Liver (tissue), 9 donors: ENCODE results near the gene SLC15A5. TPM values are rescaled to one million over a fixed set of nuclear protein-coding genes. Genes with fewer than 3 reads are reported as not detected.

ENCODE experiments used
- DNase-seq: peaks from one replicate; pipeline ENCODE4 v3.0.0-alpha.2; 2017; ENCODE audit warnings: low spot score
- H3K27ac ChIP-seq, 2 donors: one replicate each; pipeline ENCODE4 v1.7.0; 2013; ENCODE audit warnings: inconsistent platforms in 2 of 2, low read length in 2 of 2, control low read depth in 1 of 2, low read depth in 1 of 2, mild to moderate bottlenecking in 1 of 2
- H3K27me3 ChIP-seq, 4 donors: one replicate each; pipeline versions ENCODE4 v1.6.1 to v1.7.0; 2013; ENCODE audit warnings: low read length in 3 of 4, inconsistent platforms in 1 of 4, mild to moderate bottlenecking in 1 of 4, moderate library complexity in 1 of 4; ENCODE audit not compliant: control insufficient read depth in 4 of 4, insufficient read depth in 4 of 4
- H3K36me3 ChIP-seq, 4 donors: one replicate each; pipeline versions ENCODE4 v1.6.1 to v1.7.0; 2013; ENCODE audit warnings: low read length in 3 of 4, mild to moderate bottlenecking in 3 of 4, low read depth in 1 of 4, moderate library complexity in 1 of 4; ENCODE audit not compliant: control insufficient read depth in 4 of 4, insufficient read depth in 3 of 4
- H3K4me1 ChIP-seq, 4 donors: one replicate each; pipeline versions ENCODE4 v1.6.1 to v1.7.0; 2013; ENCODE audit warnings: low read length in 3 of 4, mild to moderate bottlenecking in 3 of 4, moderate library complexity in 1 of 4; ENCODE audit not compliant: control insufficient read depth in 4 of 4, insufficient read depth in 4 of 4
- H3K4me3 ChIP-seq, 3 donors: one replicate each; pipeline versions ENCODE4 v1.6.1 to v1.7.0; 2013; ENCODE audit warnings: low read length in 3 of 3, control low read depth in 1 of 3, low read depth in 1 of 3, mild to moderate bottlenecking in 1 of 3
- H3K9ac ChIP-seq, 2 donors: one replicate each; pipeline ENCODE4 v1.7.0; 2013; ENCODE audit warnings: low read length in 2 of 2, mild to moderate bottlenecking in 2 of 2, moderate library complexity in 2 of 2, control low read depth in 1 of 2, low read depth in 1 of 2
- H3K9me3 ChIP-seq, 4 donors: one replicate each; pipeline versions ENCODE4 v1.6.1 to v1.7.0; 2013; ENCODE audit warnings: low read length in 3 of 4; ENCODE audit not compliant: control insufficient read depth in 4 of 4
- CTCF ChIP-seq: fragments of 150-350 bp; IDR thresholded peaks from 2 replicates; pipeline ENCODE4 v1.5.1; 2017; ENCODE audit warnings: improper control_type of control experiment, low read depth, low read length; ENCODE audit not compliant: missing input control
- EGR1 ChIP-seq, 2 donors: IDR thresholded peaks; 2 replicates each; pipeline ENCODE4 v1.6.1; 2016 to 2018; ENCODE audit warnings: antibody characterized with exemption in 2 of 2, low read depth in 2 of 2
- FOXA1 ChIP-seq: IDR thresholded peaks from 2 replicates; pipeline ENCODE4 v1.6.1; 2016; ENCODE audit warnings: antibody characterized with exemption
- FOXA2 ChIP-seq: IDR thresholded peaks from 2 replicates; pipeline ENCODE4 v1.6.1; 2016; ENCODE audit warnings: antibody characterized with exemption
- GABPA ChIP-seq, 2 donors: IDR thresholded peaks in 1 of 2; conservative IDR thresholded peaks in 1 of 2; 2 replicates each; pipeline ENCODE4 v1.6.1; 2016; ENCODE audit warnings: antibody characterized with exemption in 2 of 2, mild to moderate bottlenecking in 1 of 2, moderate library complexity in 1 of 2
- HNF4A ChIP-seq, 2 donors: conservative IDR thresholded peaks; 2 replicates each; pipeline ENCODE4 v1.6.1; 2016; ENCODE audit warnings: antibody characterized with exemption in 2 of 2, mild to moderate bottlenecking in 2 of 2
- HNF4G ChIP-seq: IDR thresholded peaks from 2 replicates; pipeline ENCODE4 v1.6.1; 2016; ENCODE audit warnings: antibody characterized with exemption
- JUND ChIP-seq, 2 donors: IDR thresholded peaks; 2 replicates each; pipeline ENCODE4 v1.6.1; 2016; ENCODE audit warnings: antibody characterized with exemption in 2 of 2
- MAX ChIP-seq: IDR thresholded peaks from 2 replicates; pipeline ENCODE4 v1.6.1; 2016; ENCODE audit warnings: antibody characterized with exemption
- NR2F2 ChIP-seq: IDR thresholded peaks from 2 replicates; pipeline ENCODE4 v1.6.1; 2016; ENCODE audit warnings: antibody characterized with exemption
- RAD21 ChIP-seq, 2 donors: IDR thresholded peaks; 2 replicates each; pipeline ENCODE4 v1.6.1; 2016; ENCODE audit warnings: antibody characterized with exemption in 2 of 2, mild to moderate bottlenecking in 2 of 2
- REST ChIP-seq: IDR thresholded peaks from 2 replicates; pipeline ENCODE4 v1.6.1; 2016; ENCODE audit warnings: antibody characterized with exemption, mild to moderate bottlenecking
- RXRA ChIP-seq, 2 donors: IDR thresholded peaks; 2 replicates each; pipeline ENCODE4 v1.6.1; 2017 to 2018; ENCODE audit warnings: antibody characterized with exemption in 2 of 2, mild to moderate bottlenecking in 1 of 2
- SP1 ChIP-seq: IDR thresholded peaks from 2 replicates; pipeline ENCODE4 v1.6.1; 2018; ENCODE audit warnings: antibody characterized with exemption, mild to moderate bottlenecking
- TAF1 ChIP-seq: conservative IDR thresholded peaks from 2 replicates; pipeline ENCODE4 v1.6.1; 2016; ENCODE audit warnings: antibody characterized with exemption, mild to moderate bottlenecking
- YY1 ChIP-seq: IDR thresholded peaks from 2 replicates; pipeline ENCODE4 v1.6.1; 2016; ENCODE audit warnings: antibody characterized with exemption, mild to moderate bottlenecking
- ZBTB33 ChIP-seq: IDR thresholded peaks from 2 replicates; pipeline ENCODE4 v1.6.1; 2016; ENCODE audit warnings: antibody characterized with exemption
- WGBS: extraction: QIAGEN DNeasy Blood & Tissue Kit; methylation state at CpG from one replicate; pipeline ENCODE4 v1.1.7; 2013; 5-methylcytosine and 5-hydroxymethylcytosine counted together
- polyA plus RNA-seq, 2 donors: library from polyadenylated mRNA; stranded (reverse) in 1 of 2; unstranded in 1 of 2; fragments of 200-250 nt in 1 of 2; fragments of >200 nt in 1 of 2; fragmentation: Nextera tagmentation in 1 of 2; extraction: Ambion mirVana in 1 of 2; gene quantifications; one replicate each; pipeline versions ENCODE4 v1.2.1 to v1.2.3, GENCODE V29; 2013 to 2015
- total RNA-seq, 2 donors: library from RNA; depleted of rRNA; stranded (reverse); fragments of >200 nt; gene quantifications; one replicate each; pipeline ENCODE4 v1.2.3, GENCODE V29; 2014
- TF ChIP-seq, protein P1 (sequence below): IDR thresholded peaks from 2 replicates; pipeline ENCODE4 v1.6.1; 2016; ENCODE audit warnings: antibody characterized with exemption
- donor health status: healthy.
- donor health status: healthy.
- donor health status: healthy.
- donor health status: healthy.
- donor health status: healthy.

Gene SLC15A5
- total and polyA plus RNA-seq, 4 donors = not detected

- no peak overlapping the region for H3K27ac ChIP-seq
- H3K9me3 ChIP-seq = no peaks in the 10 kb centered on the region
- H3K36me3 ChIP-seq = no peaks in the 10 kb centered on the region
- no peak overlapping the region for H3K9ac ChIP-seq
- TF ChIP-seq, protein P1, sequence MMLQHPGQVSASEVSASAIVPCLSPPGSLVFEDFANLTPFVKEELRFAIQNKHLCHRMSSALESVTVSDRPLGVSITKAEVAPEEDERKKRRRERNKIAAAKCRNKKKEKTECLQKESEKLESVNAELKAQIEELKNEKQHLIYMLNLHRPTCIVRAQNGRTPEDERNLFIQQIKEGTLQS = no peak
- TF ChIP-seq CTCF (no peak), HNF4G (no peak), GABPA (IDR thresholded peaks at IDR 0.05 in 1 of 2, conservative IDR thresholded peaks at IDR 0.05 in 1 of 2) (no peak), REST (no peak), EGR1 (IDR thresholded peaks at IDR 0.05; ENCODE audit: low read depth in 2 of 2) (no peak), ZBTB33 (no peak), HNF4A (conservative IDR thresholded peaks at IDR 0.05) (no peak), RAD21 (IDR thresholded peaks at IDR 0.05) (no peak), FOXA1 (no peak), MAX (no peak), RXRA (IDR thresholded peaks at IDR 0.05) (no peak), SP1 (no peak), JUND (IDR thresholded peaks at IDR 0.05) (no peak), YY1 (no peak), FOXA2 (no peak), TAF1 (no peak), NR2F2 (no peak)
- peaks cover 0 to 2% (median 0%) of the 10 kb centered on the region in 4 donors for H3K4me1 ChIP-seq
- H3K27me3 ChIP-seq = no peaks in the 10 kb centered on the region
- DNase-seq = no peak
- 74% methylated on average over 8 of the region's 8 CpGs for WGBS
- H3K4me3 ChIP-seq = no peak overlapping the region
Observed at GRCh38 chr12:16187660-16188059, 89.8 kb downstream of the SLC15A5 start.

GRCh38 chr12:16184681-16185080 lies 92.8 kb downstream of the SLC15A5 start:
- Histone ChIP-seq H3K27me3 (no peaks in the 10 kb centered on the region), H3K27ac (no peak overlapping the region), H3K9ac (no peak overlapping the region), H3K36me3 (no peaks in the 10 kb centered on the region), H3K4me1 (no peaks in the 10 kb centered on the region), H3K4me3 (no peak overlapping the region), H3K9me3 (no peaks in the 10 kb centered on the region)
- 81% methylated on average over 2 of the region's 2 CpGs for WGBS
- TF ChIP-seq CTCF = no peak
- no peak for TF ChIP-seq RXRA (IDR thresholded peaks at IDR 0.05)
- no peak for TF ChIP-seq HNF4A (conservative IDR thresholded peaks at IDR 0.05)
- no peak for TF ChIP-seq MAX
- no peak for TF ChIP-seq RAD21 (IDR thresholded peaks at IDR 0.05)
- TF ChIP-seq EGR1 (IDR thresholded peaks at IDR 0.05; ENCODE audit: low read depth in 2 of 2) = no peak
- no peak for TF ChIP-seq ZBTB33
- no peak for TF ChIP-seq FOXA2
- TF ChIP-seq NR2F2 = no peak
- no peak for TF ChIP-seq GABPA (IDR thresholded peaks at IDR 0.05 in 1 of 2, conservative IDR thresholded peaks at IDR 0.05 in 1 of 2)
- TF ChIP-seq FOXA1 = no peak
- no peak for TF ChIP-seq TAF1
- TF ChIP-seq, protein P1 = no peak
- TF ChIP-seq JUND (IDR thresholded peaks at IDR 0.05) = no peak
- no peak for DNase-seq
